Endothelial cell of umbilical vein (primary cell): ENCODE measurements around the gene CLCN4. TPM values are rescaled to one million over a fixed set of nuclear protein-coding genes. Genes with fewer than 3 reads are reported as not detected.

Experiments used
- BruUV-seq: library from RNA; stranded (reverse); fragments of 400-500 nt; replicated peaks from 2 replicates; lab custom pipeline; 2021; lab: Mats Ljungman, UMichigan
- CTCF ChIA-PET: fragments of 300-600, 350-600 bp; sonication (Branson Sonifier 250); formaldehyde crosslinking; loops from one replicate; lab custom pipeline; 2021; ENCODE audit warnings: antibody characterized with exemption, inconsistent platforms; lab: Charles Lee
- POLR2A ChIA-PET: fragments of 300-600, 350-600 bp; sonication (Branson Sonifier 250); formaldehyde crosslinking; loops from one replicate; lab custom pipeline; 2021; ENCODE audit warnings: antibody characterized with exemption, inconsistent platforms; lab: Charles Lee
- DNase-seq: peaks from one replicate; pipeline ENCODE4 v3.0.0-alpha.2; 2011; ENCODE audit warnings: low read depth, low spot score
- FAIRE-seq: peaks from 2 replicates; lab custom pipeline; 2011; peaks lifted over from hg19 to GRCh38; lab: Jason Lieb, UNC
- H2AFZ ChIP-seq: 2 replicates; pipeline ENCODE4 v1.6.0; 2012; ENCODE audit warnings: low read depth, low read length, control low read depth, inconsistent platforms
- H3K27ac ChIP-seq: 2 replicates; pipeline ENCODE4 v1.5.1; 2011; ENCODE audit warnings: low read depth, mild to moderate bottlenecking, control low read depth, low read length, moderate library complexity; ENCODE audit not compliant: insufficient read depth
- H3K27me3 ChIP-seq, 2 experiments: 2 replicates each; pipeline versions ENCODE4 v1.6.0 to v1.6.1; 2011; ENCODE audit warnings: low read length in 2 of 2, mixed read lengths in 1 of 2; ENCODE audit not compliant: control insufficient read depth in 2 of 2, insufficient read depth in 2 of 2
- H3K36me3 ChIP-seq, 2 experiments: 2 replicates in 1 of 2; 3 replicates in 1 of 2; pipeline ENCODE4 v1.5.1; 2011; ENCODE audit warnings: low read length in 2 of 2, mild to moderate bottlenecking in 1 of 2, moderate library complexity in 1 of 2; ENCODE audit not compliant: control insufficient read depth in 2 of 2, insufficient read depth in 2 of 2; ENCODE audit errors: extremely low read depth in 1 of 2
- H3K4me1 ChIP-seq: 3 replicates; pipeline ENCODE4 v1.5.1; 2011; ENCODE audit warnings: mild to moderate bottlenecking, low read length; ENCODE audit not compliant: control insufficient read depth, insufficient read depth; ENCODE audit errors: extremely low read depth
- H3K4me2 ChIP-seq: 2 replicates; pipeline ENCODE4 v1.6.1; 2011; ENCODE audit warnings: low read length, control low read depth, mixed read lengths; ENCODE audit not compliant: insufficient read depth
- H3K4me3 ChIP-seq, 3 experiments: fragments of 200-600 bp in 1 of 3; sonication (generic), shearing (Covaris generic) in 1 of 3; replicated peaks in 1 of 3; 2 replicates each; pipeline ENCODE4 v1.5.1; 2011 to 2016; ENCODE audit warnings: control low read depth in 3 of 3, low read length in 3 of 3, mild to moderate bottlenecking in 2 of 3, inconsistent platforms in 1 of 3, low read depth in 1 of 3, moderate library complexity in 1 of 3; ENCODE audit not compliant: insufficient read depth in 1 of 3
- H3K79me2 ChIP-seq: 2 replicates; pipeline ENCODE4 v1.6.0; 2012; ENCODE audit warnings: low read length, inconsistent platforms; ENCODE audit not compliant: control insufficient read depth, insufficient read depth
- H3K9ac ChIP-seq: replicated peaks from 2 replicates; pipeline ENCODE3; 2011; ENCODE audit warnings: low read length, control low read depth; ENCODE audit not compliant: insufficient read depth; ENCODE audit errors: extremely low read depth
- H3K9me1 ChIP-seq: replicated peaks from 3 replicates; pipeline ENCODE4 v1.6.0; 2011; ENCODE audit warnings: mild to moderate bottlenecking, low read length; ENCODE audit not compliant: control insufficient read depth, insufficient read depth; ENCODE audit errors: extremely low read depth
- H3K9me3 ChIP-seq: replicated peaks from 2 replicates; pipeline ENCODE4 v1.5.1; 2012; ENCODE audit warnings: low read length, inconsistent platforms; ENCODE audit not compliant: control insufficient read depth, insufficient read depth
- H4K20me1 ChIP-seq: replicated peaks from 2 replicates; pipeline ENCODE3; 2011; ENCODE audit warnings: mild to moderate bottlenecking, low read length; ENCODE audit not compliant: control insufficient read depth, insufficient read depth; ENCODE audit errors: extremely low read depth
- EZH2 ChIP-seq: IDR thresholded peaks from 2 replicates; pipeline ENCODE4 v1.6.1; 2012; ENCODE audit warnings: borderline replicate concordance, low read depth, mild to moderate bottlenecking, moderate library complexity, low read length, inconsistent platforms; ENCODE audit not compliant: severe bottlenecking
- FOS ChIP-seq: IDR thresholded peaks from 2 replicates; pipeline ENCODE4 v1.6.1; 2011; ENCODE audit warnings: mild to moderate bottlenecking, low read length, moderate library complexity, borderline replicate concordance; ENCODE audit not compliant: insufficient read depth
- GATA2 ChIP-seq: IDR thresholded peaks from 2 replicates; pipeline ENCODE4 v1.7.0; 2011; ENCODE audit warnings: low read depth, mild to moderate bottlenecking, moderate library complexity, mixed read lengths, low read length; ENCODE audit not compliant: insufficient read length, insufficient read depth
- JUN ChIP-seq: IDR thresholded peaks from 2 replicates; pipeline ENCODE4 v1.6.1; 2011; ENCODE audit warnings: borderline replicate concordance, low read depth; ENCODE audit not compliant: insufficient read length, insufficient read depth
- MAX ChIP-seq: IDR thresholded peaks from 2 replicates; pipeline ENCODE4 v1.6.1; 2011; ENCODE audit not compliant: insufficient read depth, insufficient read length
- MYC ChIP-seq: IDR thresholded peaks from one replicate; pipeline ENCODE4 v1.6.1; 2011; ENCODE audit warnings: mild to moderate bottlenecking, low read depth, low read length
- POLR2A ChIP-seq: IDR thresholded peaks from 2 replicates; pipeline ENCODE4 v1.6.1; 2012; ENCODE audit warnings: low read depth, mild to moderate bottlenecking, control low read depth, low read length
- POLR2AphosphoS5 ChIP-seq: IDR thresholded peaks from 2 replicates; pipeline ENCODE4 v1.6.1; 2012; ENCODE audit warnings: low read depth, mild to moderate bottlenecking, control low read depth, low read length, moderate library complexity; ENCODE audit not compliant: insufficient read depth
- dilution Hi-C: fragments of 300-500 bp; cut with MboI; formaldehyde crosslinking; loops from one replicate; pipeline ENCODE4 v1.15.0; 2019; ENCODE audit warnings: low sequenced_read_pairs; ENCODE audit not compliant: extremely low pct_ligation_motif_present
- intact Hi-C: fragments of 100-400 bp; cut with micrococcal nuclease; formaldehyde crosslinking; loops from one replicate; pipeline ENCODE4 v1.10.0; 2022
- polyA plus RNA-seq, 4 experiments: library from polyadenylated mRNA; depleted of rRNA in 3 of 4; stranded (reverse) in 3 of 4; unstranded in 1 of 4; fragments of >200 nt; gene quantifications; 2 replicates each; pipeline versions ENCODE4 v1.2.1 to v1.2.3, GENCODE V29; 2011 to 2012; ENCODE audit warnings: missing spikeins in 1 of 4
- total RNA-seq: library from RNA; stranded (reverse); gene quantifications from 2 replicates; pipeline ENCODE4 v1.2.3, GENCODE V29; 2021
- TF ChIP-seq, protein P1 (sequence below), 2 donors: IDR thresholded peaks; 1 replicate in 1 of 2; 2 replicates in 1 of 2; pipeline ENCODE4 v1.5.1; 2011; ENCODE audit warnings: low read length in 2 of 2, mild to moderate bottlenecking in 2 of 2, moderate library complexity in 2 of 2, control low read depth in 1 of 2, inconsistent platforms in 1 of 2, low read depth in 1 of 2; ENCODE audit not compliant: insufficient read depth in 1 of 2; ENCODE audit errors: extremely low read depth in 1 of 2

Gene CLCN4
- total and polyA plus RNA-seq, 2 donors (not counting 3 experiments of a cell fraction or from before 2014, with no cell fraction given) = 7.6 to 19.8 TPM

DNA sequence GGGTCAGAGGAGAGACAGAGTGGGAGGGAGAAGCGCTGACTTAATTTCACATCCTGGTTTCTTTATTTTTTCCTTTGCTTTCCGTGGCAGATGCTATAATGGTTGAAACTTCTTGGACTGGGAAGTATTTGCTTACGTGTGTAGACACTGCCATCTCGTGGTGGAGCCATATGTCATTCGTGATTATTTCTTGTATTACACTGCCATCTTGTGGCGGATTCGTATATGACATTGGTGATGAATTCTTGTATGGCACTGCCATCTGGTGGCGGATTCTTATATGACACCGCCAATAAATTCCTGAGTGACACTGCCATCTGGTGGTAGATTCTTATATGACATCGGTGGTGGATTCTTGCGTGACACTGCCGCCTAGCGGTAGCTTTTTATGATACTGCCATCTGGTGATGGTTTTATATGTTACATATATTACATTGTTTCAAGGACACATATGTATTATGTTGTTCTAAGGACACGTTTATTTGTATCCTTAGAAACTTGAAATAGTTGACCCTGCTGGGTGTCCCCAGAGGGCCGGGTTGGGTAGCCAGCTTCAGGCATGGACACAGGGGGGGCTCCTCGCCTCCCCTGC is 37.3 kb upstream of the CLCN4 start:
- no TSS peak for BruUV-seq
- Histone ChIP-seq H3K36me3 (peaks cover 13 to 15% of the 10 kb centered on the region in 2 experiments), H3K4me2 (no peak overlapping the region), H3K27ac (no peak overlapping the region), H3K4me3 (no peak overlapping the region), H4K20me1 (no peaks in the 10 kb centered on the region), H2AFZ (no peak overlapping the region), H3K79me2 (peaks cover 16% of the 10 kb centered on the region), H3K9ac (no peak overlapping the region), H3K9me3 (no peaks in the 10 kb centered on the region), H3K9me1 (no peaks in the 10 kb centered on the region), H3K4me1 (no peaks in the 10 kb centered on the region), H3K27me3 (no peaks in the 10 kb centered on the region)
- CTCF ChIA-PET = interaction anchor here (0.6 to 2.4 kb wide), 56 partner anchors 9 to 499 kb away, joined by 3 to 26 read pairs (median 4); partner anchors contain the start of gene CLCN4
- TF ChIP-seq POLR2AphosphoS5 (peak; percentile 44), POLR2A (no peak)
- TF ChIP-seq, protein P1, sequence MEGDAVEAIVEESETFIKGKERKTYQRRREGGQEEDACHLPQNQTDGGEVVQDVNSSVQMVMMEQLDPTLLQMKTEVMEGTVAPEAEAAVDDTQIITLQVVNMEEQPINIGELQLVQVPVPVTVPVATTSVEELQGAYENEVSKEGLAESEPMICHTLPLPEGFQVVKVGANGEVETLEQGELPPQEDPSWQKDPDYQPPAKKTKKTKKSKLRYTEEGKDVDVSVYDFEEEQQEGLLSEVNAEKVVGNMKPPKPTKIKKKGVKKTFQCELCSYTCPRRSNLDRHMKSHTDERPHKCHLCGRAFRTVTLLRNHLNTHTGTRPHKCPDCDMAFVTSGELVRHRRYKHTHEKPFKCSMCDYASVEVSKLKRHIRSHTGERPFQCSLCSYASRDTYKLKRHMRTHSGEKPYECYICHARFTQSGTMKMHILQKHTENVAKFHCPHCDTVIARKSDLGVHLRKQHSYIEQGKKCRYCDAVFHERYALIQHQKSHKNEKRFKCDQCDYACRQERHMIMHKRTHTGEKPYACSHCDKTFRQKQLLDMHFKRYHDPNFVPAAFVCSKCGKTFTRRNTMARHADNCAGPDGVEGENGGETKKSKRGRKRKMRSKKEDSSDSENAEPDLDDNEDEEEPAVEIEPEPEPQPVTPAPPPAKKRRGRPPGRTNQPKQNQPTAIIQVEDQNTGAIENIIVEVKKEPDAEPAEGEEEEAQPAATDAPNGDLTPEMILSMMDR (IDR thresholded peaks at IDR 0.05; ENCODE audit: extremely low read depth in 1 of 2, insufficient read depth in 1 of 2, low read depth in 1 of 2, low read length in 2 of 2) = peak; percentile 76 to 99
- POLR2A ChIA-PET = no interaction called here
- DNase-seq (peak; percentile 81), FAIRE-seq (peak; percentile 100)
- intact Hi-C loops (loop anchor here (1.0 kb wide), 5 partner anchors 69 to 234 kb away; no protein-coding TSS in a partner anchor), dilution Hi-C loops (no loop called here)

DNA sequence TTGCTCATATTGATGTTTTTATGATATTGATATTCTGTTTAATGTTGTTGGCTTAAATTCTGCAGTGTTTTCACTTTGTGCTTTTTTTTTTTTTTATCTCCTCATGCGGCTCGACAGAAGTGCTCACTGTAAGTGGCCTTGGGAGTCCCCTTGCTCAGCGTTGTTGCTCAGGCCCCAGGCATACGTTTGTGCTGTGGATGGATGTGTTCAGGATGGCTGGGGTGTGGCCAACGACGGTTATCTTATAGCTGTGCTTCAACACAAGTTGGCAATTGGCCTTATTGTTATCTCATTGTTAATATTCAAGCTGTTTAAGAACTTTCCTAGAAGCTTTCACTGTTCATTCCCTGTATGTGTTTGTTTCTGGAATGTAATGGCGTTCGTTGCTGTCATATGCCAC is 36.4 kb upstream of the CLCN4 start:
- Histone ChIP-seq H3K9me1 (no peaks in the 10 kb centered on the region), H3K4me1 (no peaks in the 10 kb centered on the region), H3K36me3 (peaks cover 13 to 15% of the 10 kb centered on the region in 2 experiments), H4K20me1 (no peaks in the 10 kb centered on the region), H3K4me3 (no peak overlapping the region), H2AFZ (no peak overlapping the region), H3K9ac (no peak overlapping the region), H3K79me2 (peaks cover 16% of the 10 kb centered on the region), H3K4me2 (no peak overlapping the region), H3K27ac (no peak overlapping the region), H3K9me3 (no peaks in the 10 kb centered on the region), H3K27me3 (no peaks in the 10 kb centered on the region)
- no TSS peak for BruUV-seq
- TF ChIP-seq FOS (no peak), MAX (no peak), POLR2A (no peak), EZH2 (no peak), JUN (no peak), GATA2 (no peak), POLR2AphosphoS5 (no peak), MYC (no peak)
- TF ChIP-seq, protein P1 (IDR thresholded peaks at IDR 0.05; ENCODE audit: extremely low read depth in 1 of 2, insufficient read depth in 1 of 2, low read depth in 1 of 2, low read length in 2 of 2) = no peak
- no peak for DNase-seq
- FAIRE-seq = no peak
- CTCF ChIA-PET = interaction anchor here (0.9 to 2.4 kb wide), 21 partner anchors 8 to 237 kb away, joined by 3 to 26 read pairs (median 6); no protein-coding TSS in a partner anchor
- intact Hi-C loops = no loop called here
- POLR2A ChIA-PET = no interaction called here
- dilution Hi-C loops = no loop called here
